Body of pancreas (tissue), 4 donors: ENCODE measurements around the gene BUB3.

Source experiments
- POLR2A ChIP-seq, 3 donors: fragments of 450-650 bp; IDR thresholded peaks; one replicate each; pipeline ENCODE4 v1.6.1; 2016; ENCODE audit warnings: antibody characterized with exemption in 3 of 3, mild to moderate bottlenecking in 2 of 3
- TF ChIP-seq, protein P1 (sequence below), 7 experiments: fragments of 450-650 bp in 4 of 7; fragments of 200-600 bp in 3 of 7; sonication (generic) in 3 of 7; IDR thresholded peaks; one replicate each; pipeline ENCODE4 v1.5.1; 2016 to 2019; ENCODE audit warnings: antibody characterized with exemption in 7 of 7

DNA sequence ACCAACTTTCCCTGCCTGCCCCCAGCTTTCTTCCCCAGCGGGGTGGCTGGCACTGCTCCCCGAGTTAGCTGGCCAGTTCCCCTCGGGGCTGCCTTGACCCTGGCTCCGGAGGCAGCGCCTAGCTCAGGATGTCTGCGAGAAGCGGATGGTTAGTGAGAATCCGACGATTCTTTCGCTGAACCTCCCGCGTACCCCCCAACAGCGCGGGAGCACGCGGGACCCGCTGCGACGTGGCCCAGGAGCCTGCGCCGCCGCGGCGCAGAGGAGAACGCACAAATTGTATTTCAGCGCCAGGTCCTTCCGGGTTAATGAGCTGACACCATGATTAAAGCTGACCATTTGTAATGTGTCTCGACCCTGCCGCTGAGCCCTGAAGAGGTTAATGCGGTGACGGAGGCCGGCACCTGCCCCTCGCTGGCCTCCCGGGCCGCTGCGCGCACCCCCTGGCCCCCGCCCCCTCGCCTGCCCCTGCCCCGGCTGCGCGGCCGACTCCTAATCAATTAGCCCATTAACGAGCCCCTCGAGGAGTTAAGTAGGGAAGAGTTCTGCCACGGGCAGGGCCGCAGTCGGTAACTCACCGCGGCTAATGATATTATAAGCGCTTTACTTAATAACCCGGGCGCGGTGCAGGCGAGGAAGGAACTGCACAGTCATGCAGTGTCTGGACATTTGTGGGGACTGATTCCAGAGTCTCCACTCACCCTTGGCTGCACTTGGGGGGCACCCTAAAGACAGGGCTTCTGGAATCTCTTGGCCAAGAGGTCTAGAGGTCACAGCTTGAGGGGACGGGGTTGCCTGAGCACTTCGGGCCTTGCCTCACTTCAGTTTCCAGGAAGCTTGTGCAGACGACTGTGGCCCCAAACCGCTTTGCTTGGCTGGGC is 7.9 kb upstream of the BUB3 start:
- TF ChIP-seq, protein P1, sequence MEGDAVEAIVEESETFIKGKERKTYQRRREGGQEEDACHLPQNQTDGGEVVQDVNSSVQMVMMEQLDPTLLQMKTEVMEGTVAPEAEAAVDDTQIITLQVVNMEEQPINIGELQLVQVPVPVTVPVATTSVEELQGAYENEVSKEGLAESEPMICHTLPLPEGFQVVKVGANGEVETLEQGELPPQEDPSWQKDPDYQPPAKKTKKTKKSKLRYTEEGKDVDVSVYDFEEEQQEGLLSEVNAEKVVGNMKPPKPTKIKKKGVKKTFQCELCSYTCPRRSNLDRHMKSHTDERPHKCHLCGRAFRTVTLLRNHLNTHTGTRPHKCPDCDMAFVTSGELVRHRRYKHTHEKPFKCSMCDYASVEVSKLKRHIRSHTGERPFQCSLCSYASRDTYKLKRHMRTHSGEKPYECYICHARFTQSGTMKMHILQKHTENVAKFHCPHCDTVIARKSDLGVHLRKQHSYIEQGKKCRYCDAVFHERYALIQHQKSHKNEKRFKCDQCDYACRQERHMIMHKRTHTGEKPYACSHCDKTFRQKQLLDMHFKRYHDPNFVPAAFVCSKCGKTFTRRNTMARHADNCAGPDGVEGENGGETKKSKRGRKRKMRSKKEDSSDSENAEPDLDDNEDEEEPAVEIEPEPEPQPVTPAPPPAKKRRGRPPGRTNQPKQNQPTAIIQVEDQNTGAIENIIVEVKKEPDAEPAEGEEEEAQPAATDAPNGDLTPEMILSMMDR (IDR thresholded peaks at IDR 0.05): no peak
- TF ChIP-seq POLR2A (IDR thresholded peaks at IDR 0.05): no peak
